ENCODE results near the gene PPP1R27. TPM values are rescaled to one million over a fixed set of nuclear protein-coding genes. Genes with fewer than 3 reads are reported as not detected.

Gene PPP1R27
- total RNA-seq, 2 donors from 2014 or later: 1.6 TPM; not detected in 1

DNA sequence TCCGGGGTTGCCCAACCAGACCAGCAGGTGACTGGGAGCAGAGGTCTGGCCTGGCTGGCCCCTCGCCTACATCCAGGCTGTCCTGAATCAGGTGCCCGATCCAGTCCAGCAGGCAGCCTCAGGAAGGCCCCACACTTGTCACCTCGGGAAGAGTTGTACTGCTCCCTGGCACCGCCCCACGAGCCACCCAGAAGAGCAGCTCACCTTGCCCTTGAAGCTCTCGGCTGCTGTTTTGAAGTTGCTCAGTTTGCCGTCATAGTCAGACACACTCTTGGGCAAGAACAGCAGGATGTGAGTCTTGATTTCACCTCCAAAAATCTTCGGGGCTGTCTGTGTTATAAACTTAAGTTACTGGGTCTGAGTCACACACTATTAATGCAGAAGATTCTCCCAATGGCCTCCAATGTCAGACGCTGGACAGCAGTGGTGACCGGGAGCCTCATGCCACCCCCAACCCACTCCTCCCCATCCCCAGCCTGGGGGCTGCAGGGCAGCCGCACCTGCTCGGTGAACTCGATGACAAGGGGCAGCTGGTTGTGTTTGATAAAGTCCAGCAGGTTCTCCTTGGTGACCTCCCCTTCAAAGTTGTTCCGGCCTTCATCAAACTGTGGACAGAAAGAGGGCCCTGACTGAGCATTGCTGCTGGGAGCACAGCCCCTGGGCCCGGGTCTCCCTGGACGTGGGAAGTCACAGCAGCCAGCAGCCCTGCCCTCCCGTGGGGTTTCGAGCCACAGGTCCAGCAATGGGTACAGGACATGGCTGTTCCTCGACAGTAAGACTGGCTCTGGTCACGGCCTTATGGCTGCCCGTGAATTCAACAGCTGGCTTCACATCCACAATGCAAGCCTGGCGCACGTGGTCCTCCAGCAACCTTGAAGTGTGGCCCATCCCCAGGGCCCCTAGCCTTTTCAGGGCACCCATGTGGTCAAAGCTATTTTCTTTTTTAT lies 12.2 kb upstream of the PPP1R27 start:
- Histone ChIP-seq H3K4me3 (no peak overlapping the region), H3K27me3 (replicated peaks; ENCODE audit: insufficient read depth) (no peaks in the 10 kb centered on the region), H3K4me1 (replicated peaks) (no peaks in the 10 kb centered on the region), H3K27ac (no peak overlapping the region), H3K36me3 (peaks cover 34 to 43% of the 10 kb centered on the region in 2 donors), H3K9me3 (no peaks in the 10 kb centered on the region)
- no peak for TF ChIP-seq POLR2AphosphoS5 (IDR thresholded peaks at IDR 0.05)
- DNase-seq (ENCODE audit: low spot score): no peak
- intact Hi-C loops (cut with DNase I): no loop called here
- WGBS: 88% methylated on average over 21 of the region's 24 CpGs

GRCh38 chr17:81845881-81846742 lies 11.3 kb upstream of the PPP1R27 start:
- Histone ChIP-seq H3K4me3 (no peak overlapping the region), H3K36me3 (peaks cover 30 to 35% of the 10 kb centered on the region in 2 donors), H3K9me3 (no peaks in the 10 kb centered on the region), H3K4me1 (replicated peaks) (no peaks in the 10 kb centered on the region), H3K27ac (no peak overlapping the region), H3K27me3 (replicated peaks; ENCODE audit: insufficient read depth) (no peaks in the 10 kb centered on the region)
- intact Hi-C loops (cut with DNase I): no loop called here
- 89% methylated on average over 38 of the region's 38 CpGs for WGBS
- DNase-seq (ENCODE audit: low spot score): no peak
- no peak for TF ChIP-seq POLR2A (IDR thresholded peaks at IDR 0.05)

- intact Hi-C loops (cut with DNase I): no loop called here
These were observed 10.5 kb upstream of the PPP1R27 start for GRCh38 chr17:81845361-81845760.

DNA sequence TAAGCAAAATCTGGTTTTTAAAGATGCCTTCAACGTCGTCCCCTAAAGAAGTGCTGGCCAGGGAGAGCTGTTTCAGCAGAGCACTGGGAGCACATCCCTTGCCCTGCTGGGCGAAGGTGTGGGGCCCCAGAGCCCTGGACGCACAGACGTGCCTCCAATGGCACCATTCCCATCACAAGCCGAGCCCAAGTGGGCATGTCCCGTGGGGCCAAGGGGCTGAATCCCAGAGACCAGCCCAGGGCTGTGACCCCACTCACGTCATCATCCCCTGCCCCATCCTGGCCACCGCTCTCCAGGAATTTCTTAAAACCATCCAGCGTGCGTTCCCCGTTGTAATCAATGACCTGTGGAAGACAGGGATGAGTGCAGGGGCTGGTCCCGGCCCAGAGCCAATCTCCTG lies 10.0 kb upstream of the PPP1R27 start:
- TF ChIP-seq POLR2AphosphoS5 (IDR thresholded peaks at IDR 0.05) (no peak), POLR2A (IDR thresholded peaks at IDR 0.05) (no peak)
- TF ChIP-seq, protein P1, sequence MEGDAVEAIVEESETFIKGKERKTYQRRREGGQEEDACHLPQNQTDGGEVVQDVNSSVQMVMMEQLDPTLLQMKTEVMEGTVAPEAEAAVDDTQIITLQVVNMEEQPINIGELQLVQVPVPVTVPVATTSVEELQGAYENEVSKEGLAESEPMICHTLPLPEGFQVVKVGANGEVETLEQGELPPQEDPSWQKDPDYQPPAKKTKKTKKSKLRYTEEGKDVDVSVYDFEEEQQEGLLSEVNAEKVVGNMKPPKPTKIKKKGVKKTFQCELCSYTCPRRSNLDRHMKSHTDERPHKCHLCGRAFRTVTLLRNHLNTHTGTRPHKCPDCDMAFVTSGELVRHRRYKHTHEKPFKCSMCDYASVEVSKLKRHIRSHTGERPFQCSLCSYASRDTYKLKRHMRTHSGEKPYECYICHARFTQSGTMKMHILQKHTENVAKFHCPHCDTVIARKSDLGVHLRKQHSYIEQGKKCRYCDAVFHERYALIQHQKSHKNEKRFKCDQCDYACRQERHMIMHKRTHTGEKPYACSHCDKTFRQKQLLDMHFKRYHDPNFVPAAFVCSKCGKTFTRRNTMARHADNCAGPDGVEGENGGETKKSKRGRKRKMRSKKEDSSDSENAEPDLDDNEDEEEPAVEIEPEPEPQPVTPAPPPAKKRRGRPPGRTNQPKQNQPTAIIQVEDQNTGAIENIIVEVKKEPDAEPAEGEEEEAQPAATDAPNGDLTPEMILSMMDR (IDR thresholded peaks at IDR 0.05): no peak
- Histone ChIP-seq H3K4me1 (replicated peaks) (no peaks in the 10 kb centered on the region), H3K27me3 (replicated peaks; ENCODE audit: insufficient read depth) (no peaks in the 10 kb centered on the region), H3K27ac (no peak overlapping the region), H3K9me3 (no peaks in the 10 kb centered on the region), H3K4me3 (no peak overlapping the region), H3K36me3 (peaks cover 30 to 35% of the 10 kb centered on the region in 2 donors)
- DNase-seq (ENCODE audit: low spot score): no peak
- intact Hi-C loops (cut with DNase I): no loop called here
- 83% methylated on average over 13 of the region's 13 CpGs for WGBS

More at GRCh38 chr17:81845361-81845760, 10.5 kb upstream of the PPP1R27 start:
- H3K4me1 ChIP-seq (replicated peaks): no peaks in the 10 kb centered on the region
- H3K27ac ChIP-seq: no peak overlapping the region
- TF ChIP-seq POLR2A (IDR thresholded peaks at IDR 0.05) (no peak), POLR2AphosphoS5 (IDR thresholded peaks at IDR 0.05) (no peak)
- TF ChIP-seq, protein P1 (IDR thresholded peaks at IDR 0.05): no peak
- peaks cover 30 to 35% of the 10 kb centered on the region in 2 donors for H3K36me3 ChIP-seq
- WGBS: 87% methylated on average over 13 of the region's 13 CpGs
- H3K4me3 ChIP-seq: no peak overlapping the region
- H3K9me3 ChIP-seq: no peaks in the 10 kb centered on the region
- H3K27me3 ChIP-seq (replicated peaks; ENCODE audit: insufficient read depth): no peaks in the 10 kb centered on the region
- DNase-seq (ENCODE audit: low spot score): no peak

DNA sequence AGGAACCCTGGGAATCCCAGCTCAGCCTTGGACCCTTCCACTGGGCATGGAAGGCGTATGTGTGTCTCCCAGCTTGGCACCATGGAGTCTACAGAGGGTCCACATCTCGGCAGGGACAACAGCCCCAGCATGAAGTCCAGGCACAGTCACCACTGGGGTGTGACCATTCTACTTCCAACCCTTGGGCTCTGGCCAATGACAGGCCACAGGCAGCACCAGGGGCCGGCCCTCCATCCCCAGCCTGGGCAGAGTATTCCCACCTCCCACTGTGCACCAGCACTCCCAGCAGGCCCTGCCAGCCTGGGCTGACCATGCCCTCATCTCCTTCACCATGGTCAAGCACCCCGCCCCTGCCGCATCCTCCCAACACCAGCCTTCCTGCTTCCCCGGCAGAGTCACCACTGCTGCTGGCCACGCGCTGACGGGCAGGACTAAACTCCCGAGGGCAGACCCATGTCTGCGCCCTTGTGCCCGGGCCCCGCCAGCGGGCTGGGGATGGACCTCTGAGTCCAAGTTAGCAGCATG lies 9.5 kb upstream of the PPP1R27 start:
- Histone ChIP-seq H3K4me1 (replicated peaks) (no peaks in the 10 kb centered on the region), H3K27me3 (replicated peaks; ENCODE audit: insufficient read depth) (no peaks in the 10 kb centered on the region), H3K36me3 (peaks cover 30 to 35% of the 10 kb centered on the region in 2 donors), H3K27ac (no peak overlapping the region), H3K9me3 (no peaks in the 10 kb centered on the region), H3K4me3 (no peak overlapping the region)
- 93% methylated on average over 12 of the region's 14 CpGs for WGBS
- intact Hi-C loops (cut with DNase I): no loop called here
- no peak for DNase-seq (ENCODE audit: low spot score)
- TF ChIP-seq, protein P1 (IDR thresholded peaks at IDR 0.05): no peak
- TF ChIP-seq POLR2AphosphoS5 (IDR thresholded peaks at IDR 0.05) (no peak), POLR2A (IDR thresholded peaks at IDR 0.05) (no peak)
